Memory B cell (primary cell): Measurements from ENCODE around the gene RCL1.
"Not testable (repeated sequence)": the region's sequence is repeated elsewhere in the genome, so short reads cannot be mapped to it uniquely, and the experiment has no call there.

Experiments
- ATAC-seq: fragments of 150-1000 bp; cut with Tn5 transposase; 2 replicates; pipeline ENCODE4 v1.10.0; 2021; ENCODE audit warnings: low read depth, mild to moderate bottlenecking, moderate library complexity
- DNase-seq, 2 donors: peaks; one replicate each; pipeline ENCODE4 v3.0.0; 2022; ENCODE audit warnings: low spot score in 2 of 2
- H3K27ac Mint-ChIP-seq: one replicate; pipeline ENCODE4 v1.8.0; 2022; ENCODE audit warnings: mild to moderate bottlenecking, moderate library complexity, mixed read lengths
- H3K27me3 Mint-ChIP-seq: one replicate; pipeline ENCODE4 v1.8.0; 2022; ENCODE audit warnings: mixed read lengths
- H3K36me3 Mint-ChIP-seq: one replicate; pipeline ENCODE4 v1.8.0; 2022; ENCODE audit warnings: mild to moderate bottlenecking, mixed read lengths
- H3K4me1 Mint-ChIP-seq: one replicate; pipeline ENCODE4 v1.8.0; 2022; ENCODE audit warnings: mixed read lengths
- H3K4me3 Mint-ChIP-seq: one replicate; pipeline ENCODE4 v1.8.0; 2022; ENCODE audit warnings: mild to moderate bottlenecking, moderate library complexity, mixed read lengths
- H3K9me3 Mint-ChIP-seq: one replicate; pipeline ENCODE4 v1.8.0; 2022; ENCODE audit warnings: mixed read lengths

Gene RCL1, protein sequence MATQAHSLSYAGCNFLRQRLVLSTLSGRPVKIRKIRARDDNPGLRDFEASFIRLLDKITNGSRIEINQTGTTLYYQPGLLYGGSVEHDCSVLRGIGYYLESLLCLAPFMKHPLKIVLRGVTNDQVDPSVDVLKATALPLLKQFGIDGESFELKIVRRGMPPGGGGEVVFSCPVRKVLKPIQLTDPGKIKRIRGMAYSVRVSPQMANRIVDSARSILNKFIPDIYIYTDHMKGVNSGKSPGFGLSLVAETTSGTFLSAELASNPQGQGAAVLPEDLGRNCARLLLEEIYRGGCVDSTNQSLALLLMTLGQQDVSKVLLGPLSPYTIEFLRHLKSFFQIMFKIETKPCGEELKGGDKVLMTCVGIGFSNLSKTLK

DNA sequence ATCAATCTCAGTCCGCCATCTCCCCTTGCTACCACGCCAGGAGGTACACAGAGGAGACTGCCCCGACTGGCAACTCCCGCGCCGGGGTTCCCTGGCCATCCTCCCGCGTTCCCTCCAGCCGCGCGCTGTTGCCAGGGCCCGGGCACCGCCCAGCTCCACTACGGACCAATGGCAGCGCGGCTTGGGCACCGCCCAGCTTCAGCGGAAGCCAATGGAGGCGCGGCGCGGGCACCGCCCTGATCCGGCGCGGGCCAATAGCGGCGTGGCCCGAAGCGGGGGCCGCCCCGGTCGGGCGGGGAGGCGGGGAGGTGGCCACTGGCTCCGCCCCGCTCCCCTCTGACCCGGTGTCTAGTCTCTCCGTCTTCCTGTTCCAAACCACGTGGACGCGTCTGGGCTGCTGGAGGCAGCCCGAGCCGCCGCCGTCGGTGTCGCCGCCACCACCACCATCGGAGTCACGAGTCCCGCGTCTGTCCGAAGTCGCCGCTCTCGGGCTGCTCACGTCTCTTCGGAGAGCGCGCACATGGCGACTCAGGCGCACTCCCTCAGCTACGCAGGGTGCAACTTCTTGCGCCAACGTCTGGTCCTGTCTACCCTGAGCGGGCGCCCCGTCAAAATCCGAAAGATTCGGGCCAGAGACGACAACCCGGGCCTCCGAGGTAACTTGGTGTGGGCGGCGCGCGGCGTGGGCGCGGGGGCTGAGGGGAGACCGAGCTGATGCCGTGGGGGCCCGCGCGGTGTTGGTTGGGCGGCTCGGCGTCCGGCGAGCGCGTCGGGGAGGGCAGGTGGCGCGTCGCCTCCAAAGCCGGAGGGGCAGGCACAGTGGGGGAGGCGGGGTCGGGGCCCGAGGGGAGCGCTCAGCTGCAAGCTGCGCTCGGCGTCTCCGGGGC lies at the start of gene RCL1:
RCL1 (plus strand) TSS at position 373 of the 887 bp plus-strand sequence; CDS start at position 521, 148 bp downstream.
- ATAC-seq = peak; percentile 89
- DNase-seq = peak; percentile 94 to 97
- H3K4me1 Mint-ChIP-seq = peaks cover 31% of the 10 kb centered on the region
- H3K27ac Mint-ChIP-seq = peak within 1 kb of the TSS; percentile 88
- H3K27me3 Mint-ChIP-seq = peaks cover 1% of the 10 kb centered on the region
- peak within 1 kb of the TSS; percentile 96 for H3K4me3 Mint-ChIP-seq
- no peaks in the 10 kb centered on the region for H3K36me3 Mint-ChIP-seq
- H3K9me3 Mint-ChIP-seq = no peaks in the 10 kb centered on the region

DNA sequence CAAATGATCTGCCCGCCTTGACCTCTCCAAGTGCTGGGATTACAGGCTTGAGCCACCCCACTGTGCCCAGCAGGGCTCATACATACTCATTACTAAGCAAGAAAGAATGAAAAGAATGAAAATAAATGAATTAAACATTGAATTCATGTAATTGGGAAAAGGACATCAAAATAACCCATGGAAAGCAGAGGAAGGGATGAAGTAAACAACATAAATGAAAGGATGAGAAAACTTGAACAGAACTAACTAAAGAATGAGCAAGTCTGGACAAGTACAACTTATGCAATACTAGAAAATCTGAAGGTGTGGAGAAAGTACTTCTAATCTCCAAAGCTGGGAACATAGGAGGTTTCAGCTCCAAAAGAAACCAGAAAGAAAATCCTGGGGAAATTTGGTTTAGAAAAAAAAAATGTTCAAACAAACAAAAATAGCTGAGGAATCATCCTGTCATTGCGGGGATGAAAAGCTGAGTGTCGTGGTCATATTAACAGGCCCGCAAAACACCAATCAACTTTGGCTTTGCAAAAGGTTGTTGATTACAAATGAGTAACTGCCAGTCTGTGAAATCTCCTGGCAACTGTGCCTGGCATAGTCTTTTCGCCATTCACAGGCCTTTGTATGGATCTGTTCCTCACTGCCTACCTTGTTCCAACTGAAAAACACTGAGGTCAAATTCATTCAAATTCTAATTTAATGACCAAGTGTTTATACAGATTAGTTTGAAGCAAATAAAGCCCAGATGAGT lies 49.4 kb upstream of the RCL1 start:
- Mint-ChIP-seq H3K36me3 (no peaks in the 10 kb centered on the region), H3K9me3 (no peaks in the 10 kb centered on the region), H3K27ac (no peak overlapping the region), H3K27me3 (no peaks in the 10 kb centered on the region), H3K4me3 (no peak overlapping the region), H3K4me1 (peaks cover 14% of the 10 kb centered on the region)
- DNase-seq (no peak), ATAC-seq (no peak)

DNA sequence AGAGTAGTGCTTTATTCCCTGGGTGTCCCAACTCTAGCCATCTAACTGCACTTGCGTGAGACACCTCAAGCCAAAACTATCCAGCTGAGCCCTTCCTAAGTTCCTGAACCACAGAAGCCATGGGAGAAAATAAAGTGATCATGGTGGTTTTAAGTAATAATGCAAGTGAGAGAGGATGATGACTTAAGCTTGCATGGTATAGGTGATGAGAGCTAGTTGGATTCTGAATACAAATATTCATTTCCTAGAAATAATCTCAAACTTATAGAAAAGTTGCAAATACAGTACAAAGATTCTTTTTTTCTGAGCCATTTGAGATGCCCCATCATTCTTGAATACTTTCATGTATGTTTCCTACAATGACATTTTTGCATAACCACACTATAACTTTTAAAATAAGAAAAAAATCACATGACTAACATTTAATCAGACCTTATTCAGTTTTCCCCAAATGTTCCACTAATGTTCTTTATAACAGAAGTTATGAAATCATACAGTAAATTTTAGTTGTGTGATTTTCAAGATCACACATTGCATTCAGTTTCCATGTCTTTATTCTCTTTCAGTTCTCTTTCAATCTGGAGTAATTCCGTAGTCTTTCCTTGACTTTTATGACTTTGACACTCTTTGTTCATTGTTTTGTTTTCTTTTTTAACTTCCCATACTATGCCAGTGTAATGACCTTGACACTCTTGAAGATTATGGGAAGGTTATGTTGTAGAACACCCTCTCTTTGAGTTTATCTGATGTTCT lies 46.3 kb upstream of the RCL1 start:
- Mint-ChIP-seq H3K4me1 (peaks cover 6% of the 10 kb centered on the region), H3K27ac (no peak overlapping the region)
- ATAC-seq = no peak

DNA sequence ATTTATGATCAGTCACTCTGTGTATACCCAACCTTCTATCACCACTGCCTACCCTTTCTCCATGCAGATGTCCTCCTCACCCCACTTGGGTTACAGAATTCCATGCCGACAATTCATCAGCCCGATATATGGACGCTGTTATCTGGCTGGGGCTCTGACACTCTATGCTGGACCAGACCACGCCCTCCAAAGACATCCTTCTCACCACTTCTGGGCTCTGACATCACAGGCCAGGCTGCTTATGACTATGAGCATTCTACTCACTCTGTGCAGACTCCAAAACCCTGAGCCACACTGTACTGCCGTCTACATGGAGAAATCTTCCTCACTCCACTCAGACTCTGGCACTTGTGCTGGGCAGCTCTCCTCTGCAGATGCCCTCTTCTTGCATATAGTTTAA lies 44.1 kb upstream of the RCL1 start:
- Mint-ChIP-seq H3K4me1 (peaks cover 2% of the 10 kb centered on the region), H3K9me3 (no peaks in the 10 kb centered on the region), H3K4me3 (no peak overlapping the region), H3K27me3 (no peaks in the 10 kb centered on the region), H3K27ac (no peak overlapping the region), H3K36me3 (no peaks in the 10 kb centered on the region)
- DNase-seq (no peak), ATAC-seq (no peak)

More for the DNA sequence above, 46.3 kb upstream of the RCL1 start:
- no peaks in the 10 kb centered on the region for H3K27me3 Mint-ChIP-seq
- H3K4me3 Mint-ChIP-seq = no peak overlapping the region
- no peak for DNase-seq
- H3K36me3 Mint-ChIP-seq = no peaks in the 10 kb centered on the region
- no peaks in the 10 kb centered on the region for H3K9me3 Mint-ChIP-seq

DNA sequence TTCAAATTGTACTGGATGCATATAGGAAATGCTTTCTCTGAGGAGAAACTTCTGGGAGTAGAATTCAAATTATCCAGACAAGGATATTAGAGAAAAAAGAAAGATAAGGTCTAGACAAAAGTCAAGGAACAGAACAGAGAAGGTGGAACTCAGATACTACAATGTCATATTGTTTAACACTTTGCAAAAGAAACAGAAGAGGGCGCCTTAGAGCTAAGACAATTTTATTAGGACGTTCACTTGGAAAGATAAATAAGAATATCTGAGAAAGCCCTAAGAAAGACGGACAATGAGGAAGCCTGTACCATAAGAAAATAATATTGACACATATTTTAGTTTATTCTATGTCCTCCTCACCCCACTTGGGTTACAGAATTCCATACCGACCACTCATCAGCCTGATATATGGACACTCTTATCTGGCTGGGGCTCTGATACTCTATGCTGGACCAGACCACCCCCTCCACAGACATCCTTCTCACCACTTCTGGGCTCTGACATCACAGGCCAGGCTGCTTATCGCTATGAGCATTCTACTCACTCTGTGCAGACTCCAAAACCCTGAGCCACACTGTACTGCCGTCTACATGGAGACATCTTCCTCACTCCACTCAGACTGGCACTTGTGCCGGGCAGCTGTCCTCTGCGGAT lies 42.6 kb upstream of the RCL1 start:
- DNase-seq (peak in 1 of 2 donors; percentile 29), ATAC-seq (peak; percentile 42)
- no peak overlapping the region for H3K27ac Mint-ChIP-seq
- no peaks in the 10 kb centered on the region for H3K9me3 Mint-ChIP-seq
- H3K4me3 Mint-ChIP-seq = no peak overlapping the region
- no peaks in the 10 kb centered on the region for H3K36me3 Mint-ChIP-seq
- no peaks in the 10 kb centered on the region for H3K27me3 Mint-ChIP-seq
- H3K4me1 Mint-ChIP-seq = peaks cover 2% of the 10 kb centered on the region

DNA sequence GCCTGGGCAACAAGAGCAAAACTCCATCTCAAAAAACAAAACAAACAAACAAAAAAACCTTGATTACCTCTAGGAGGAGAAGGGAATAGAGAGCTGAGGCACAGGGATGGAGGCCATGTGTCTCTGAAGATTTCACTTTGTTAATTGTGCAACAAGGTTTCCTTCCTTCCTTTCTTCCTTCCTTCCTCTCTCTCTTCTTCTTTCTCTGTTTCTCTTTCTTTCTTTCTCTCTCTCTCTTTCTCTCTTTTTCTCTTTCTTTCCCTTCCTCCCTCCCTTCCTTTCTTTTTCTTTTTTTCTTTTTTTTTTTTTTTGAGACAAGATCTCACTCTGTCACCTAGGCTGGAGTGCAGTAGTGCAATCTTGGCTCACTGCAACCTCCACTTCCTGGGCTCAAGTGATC lies 38.2 kb upstream of the RCL1 start:
- H3K27ac Mint-ChIP-seq = peak overlapping the region; percentile 31
- not testable (repeated sequence) for H3K4me1 Mint-ChIP-seq, DNase-seq, H3K4me3 Mint-ChIP-seq, ATAC-seq, H3K36me3 Mint-ChIP-seq, H3K9me3 Mint-ChIP-seq, H3K27me3 Mint-ChIP-seq

DNA sequence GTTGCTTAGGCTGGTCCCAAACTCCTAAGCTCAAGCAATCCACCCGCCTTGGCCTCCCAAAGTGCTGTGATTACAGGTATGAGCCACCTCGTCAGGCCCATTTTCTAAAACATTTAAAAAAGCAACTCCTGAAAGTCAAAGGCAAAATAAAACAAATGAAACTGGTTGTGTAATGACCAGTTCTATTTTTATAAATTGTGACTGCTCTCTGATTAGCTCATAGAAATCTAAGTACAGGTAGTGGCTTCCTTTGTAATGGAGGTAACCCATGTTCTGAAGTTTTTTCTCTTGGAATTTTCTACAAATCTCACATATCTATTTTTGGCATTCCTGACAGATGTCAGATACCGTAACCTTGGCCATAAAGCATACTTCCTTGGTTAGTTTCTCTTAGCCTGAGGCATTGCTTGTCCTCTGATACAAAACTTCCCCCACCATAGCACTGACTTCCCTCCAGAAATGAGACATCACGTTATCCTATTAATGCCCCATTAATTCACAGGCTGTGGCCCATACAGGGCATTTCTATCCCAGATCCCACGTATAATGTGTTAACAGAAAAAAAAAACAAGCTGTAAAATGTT lies 37.6 kb upstream of the RCL1 start:
- ATAC-seq (no peak), DNase-seq (no peak)
- no peak overlapping the region for H3K27ac Mint-ChIP-seq
- no peak overlapping the region for H3K4me3 Mint-ChIP-seq
- H3K9me3 Mint-ChIP-seq = no peaks in the 10 kb centered on the region
- peaks cover 2% of the 10 kb centered on the region for H3K27me3 Mint-ChIP-seq
- H3K36me3 Mint-ChIP-seq = no peaks in the 10 kb centered on the region
- H3K4me1 Mint-ChIP-seq = peaks cover 4% of the 10 kb centered on the region

DNA sequence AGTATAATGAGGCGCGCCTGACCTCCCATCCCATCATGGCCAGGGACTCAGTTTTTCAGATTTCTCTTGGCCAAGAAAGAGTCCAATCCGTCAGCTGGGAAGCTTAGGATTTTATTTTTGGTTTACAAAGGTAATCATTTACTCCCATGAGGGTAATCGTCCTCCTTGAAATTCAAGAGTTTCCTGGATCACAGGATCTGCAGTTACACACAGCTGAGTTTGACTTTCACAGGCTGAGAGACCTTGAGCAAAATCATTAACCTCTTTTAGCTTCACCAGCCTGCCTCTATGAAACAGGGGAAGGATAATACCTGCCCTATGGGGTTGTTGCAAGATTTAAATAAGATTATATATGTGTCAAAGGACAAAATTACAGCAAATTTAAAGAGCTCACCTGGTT lies 36.3 kb upstream of the RCL1 start:
- no peak for DNase-seq
- no peak for ATAC-seq
- Mint-ChIP-seq H3K27me3 (peaks cover 3% of the 10 kb centered on the region), H3K9me3 (no peaks in the 10 kb centered on the region), H3K27ac (no peak overlapping the region), H3K4me3 (no peak overlapping the region), H3K4me1 (peaks cover 4% of the 10 kb centered on the region), H3K36me3 (no peaks in the 10 kb centered on the region)

DNA sequence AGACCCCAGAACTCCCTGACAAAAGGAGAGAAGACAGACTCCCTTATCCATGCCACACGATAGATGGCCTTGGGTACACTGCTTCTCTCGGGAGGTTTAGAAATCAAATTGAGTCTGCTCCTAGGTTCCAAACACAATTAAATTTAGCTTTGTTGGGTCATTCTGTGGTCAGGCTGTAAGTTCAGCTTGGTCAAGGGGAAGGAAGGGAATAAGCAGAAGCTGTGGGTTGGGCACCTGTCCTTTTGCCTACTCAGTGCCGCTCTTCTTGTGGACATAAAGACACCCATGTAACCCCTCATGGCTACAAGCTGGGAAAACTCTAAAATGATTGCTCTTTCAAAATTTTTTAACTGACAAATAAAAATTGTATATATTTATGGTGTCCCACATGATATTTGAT lies 32.6 kb upstream of the RCL1 start:
- Mint-ChIP-seq H3K36me3 (no peaks in the 10 kb centered on the region), H3K4me1 (peaks cover 14% of the 10 kb centered on the region), H3K27ac (no peak overlapping the region), H3K27me3 (peaks cover 4% of the 10 kb centered on the region), H3K4me3 (no peak overlapping the region), H3K9me3 (no peaks in the 10 kb centered on the region)
- DNase-seq (no peak), ATAC-seq (no peak)

DNA sequence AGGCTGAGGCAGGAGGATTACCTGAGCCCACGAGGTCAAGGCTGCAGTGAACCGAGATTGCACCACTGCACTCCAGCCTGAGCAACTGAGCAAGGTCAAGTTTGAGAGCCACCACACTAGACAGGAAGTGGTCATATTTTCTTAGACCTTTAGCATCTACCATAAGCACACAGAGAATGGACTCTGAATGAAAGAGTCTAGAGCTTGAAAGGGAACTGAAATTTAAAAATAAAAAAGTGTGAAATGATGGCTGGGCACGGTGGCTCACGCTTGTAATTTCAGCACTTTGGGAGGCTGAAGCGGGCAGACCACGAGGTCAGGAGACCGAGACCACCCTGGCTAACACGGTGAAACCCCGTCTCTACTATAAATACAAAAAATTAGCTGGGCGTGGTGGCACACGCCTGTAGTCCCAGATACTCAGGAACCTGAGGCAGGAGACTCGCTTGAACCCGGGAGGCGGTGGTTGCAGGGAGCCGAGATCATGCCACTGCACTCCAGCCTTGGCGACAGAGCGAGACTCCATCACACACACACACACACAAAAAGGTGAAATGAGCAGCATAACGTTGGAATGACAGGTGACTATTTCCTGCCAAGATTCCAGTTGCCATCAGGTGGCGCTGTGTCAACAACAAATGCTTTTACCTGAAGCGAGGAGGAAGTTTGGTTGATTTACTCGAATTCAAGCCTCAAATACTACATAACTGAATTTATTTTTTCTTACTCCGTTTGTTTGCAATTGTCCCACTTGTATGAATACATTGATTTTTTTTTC lies 30.4 kb upstream of the RCL1 start:
- Mint-ChIP-seq H3K36me3 (no peaks in the 10 kb centered on the region), H3K27ac (peak overlapping the region; percentile 64), H3K9me3 (no peaks in the 10 kb centered on the region), H3K4me3 (peak overlapping the region; percentile 83), H3K4me1 (peaks cover 14% of the 10 kb centered on the region), H3K27me3 (peaks cover 4% of the 10 kb centered on the region)
- peak; percentile 67 to 69 for DNase-seq
- peak; percentile 86 for ATAC-seq

DNA sequence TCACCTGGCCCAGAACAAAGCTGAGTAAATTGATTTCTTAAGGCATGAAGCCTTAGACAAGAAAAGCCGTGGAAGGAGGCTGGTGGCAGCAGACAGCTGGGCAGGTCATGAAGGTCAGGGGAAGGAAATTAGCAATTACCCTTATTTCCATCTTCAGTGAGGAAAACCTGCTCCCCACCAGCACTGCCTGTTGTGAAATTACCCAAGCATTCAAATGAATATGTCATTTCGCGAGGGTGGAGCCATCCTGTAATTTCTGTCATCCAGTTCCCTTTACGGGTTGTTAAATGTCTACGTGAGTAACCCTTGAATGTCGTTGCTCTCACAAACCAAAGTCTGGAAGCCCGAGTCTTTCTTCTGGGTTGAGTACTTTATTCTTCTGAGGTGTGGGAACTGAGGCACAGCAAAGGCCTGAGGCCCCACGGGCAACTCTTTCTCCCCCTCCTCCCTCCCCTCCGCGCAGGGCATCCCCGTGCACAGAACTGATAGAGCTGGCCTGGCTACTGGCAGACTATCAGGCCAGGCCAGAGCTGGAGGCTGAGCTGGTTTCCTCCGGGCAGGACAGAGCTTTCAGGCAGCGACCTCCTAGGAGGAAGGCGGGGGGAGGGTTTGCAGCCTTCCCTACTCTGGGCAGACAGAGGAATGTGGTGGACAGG lies 29.7 kb upstream of the RCL1 start:
- ATAC-seq (peak; percentile 30), DNase-seq (no peak)
- peak overlapping the region; percentile 83 for H3K4me3 Mint-ChIP-seq
- H3K36me3 Mint-ChIP-seq = no peaks in the 10 kb centered on the region
- H3K4me1 Mint-ChIP-seq = peaks cover 14% of the 10 kb centered on the region
- peaks cover 4% of the 10 kb centered on the region for H3K27me3 Mint-ChIP-seq
- H3K27ac Mint-ChIP-seq = peak overlapping the region; percentile 64
- H3K9me3 Mint-ChIP-seq = no peaks in the 10 kb centered on the region

DNA sequence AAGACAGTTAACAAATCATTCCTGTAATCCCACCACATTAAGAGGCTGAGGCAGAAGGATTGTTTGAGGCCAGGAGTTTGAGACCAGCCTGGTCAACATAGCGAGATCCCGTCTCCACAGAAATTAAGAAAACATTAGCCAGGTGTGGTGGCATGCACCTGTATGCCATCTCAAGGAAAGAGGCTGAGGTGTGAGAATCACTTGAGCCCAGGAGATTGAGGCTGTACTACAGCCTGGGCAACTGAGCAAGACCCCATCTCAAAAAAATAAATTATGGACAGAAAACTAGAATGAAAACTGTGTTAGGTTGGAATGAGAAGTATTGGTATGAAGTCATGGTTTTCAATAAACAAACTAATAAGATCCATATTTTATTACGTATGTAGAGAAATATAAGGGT lies 28.7 kb upstream of the RCL1 start:
- Mint-ChIP-seq H3K36me3 (no peaks in the 10 kb centered on the region), H3K27ac (no peak overlapping the region)

More for the DNA sequence above, 28.7 kb upstream of the RCL1 start:
- H3K4me1 Mint-ChIP-seq = peaks cover 14% of the 10 kb centered on the region
- H3K9me3 Mint-ChIP-seq = peaks cover 1% of the 10 kb centered on the region
- no peak overlapping the region for H3K4me3 Mint-ChIP-seq
- H3K27me3 Mint-ChIP-seq = peaks cover 4% of the 10 kb centered on the region
- no peak for DNase-seq
- no peak for ATAC-seq
